GM18868 (cell line): Measurements from ENCODE around the gene SSBP2.

Experiments used
- ATAC-seq: cut with Tn5 transposase; IDR thresholded peaks from one replicate; pipeline ENCODE4 v1.9.1; 2021; ENCODE audit warnings: mild to moderate bottlenecking, moderate library complexity; ENCODE audit not compliant: unreplicated experiment

The SSBP2 gene

DNA sequence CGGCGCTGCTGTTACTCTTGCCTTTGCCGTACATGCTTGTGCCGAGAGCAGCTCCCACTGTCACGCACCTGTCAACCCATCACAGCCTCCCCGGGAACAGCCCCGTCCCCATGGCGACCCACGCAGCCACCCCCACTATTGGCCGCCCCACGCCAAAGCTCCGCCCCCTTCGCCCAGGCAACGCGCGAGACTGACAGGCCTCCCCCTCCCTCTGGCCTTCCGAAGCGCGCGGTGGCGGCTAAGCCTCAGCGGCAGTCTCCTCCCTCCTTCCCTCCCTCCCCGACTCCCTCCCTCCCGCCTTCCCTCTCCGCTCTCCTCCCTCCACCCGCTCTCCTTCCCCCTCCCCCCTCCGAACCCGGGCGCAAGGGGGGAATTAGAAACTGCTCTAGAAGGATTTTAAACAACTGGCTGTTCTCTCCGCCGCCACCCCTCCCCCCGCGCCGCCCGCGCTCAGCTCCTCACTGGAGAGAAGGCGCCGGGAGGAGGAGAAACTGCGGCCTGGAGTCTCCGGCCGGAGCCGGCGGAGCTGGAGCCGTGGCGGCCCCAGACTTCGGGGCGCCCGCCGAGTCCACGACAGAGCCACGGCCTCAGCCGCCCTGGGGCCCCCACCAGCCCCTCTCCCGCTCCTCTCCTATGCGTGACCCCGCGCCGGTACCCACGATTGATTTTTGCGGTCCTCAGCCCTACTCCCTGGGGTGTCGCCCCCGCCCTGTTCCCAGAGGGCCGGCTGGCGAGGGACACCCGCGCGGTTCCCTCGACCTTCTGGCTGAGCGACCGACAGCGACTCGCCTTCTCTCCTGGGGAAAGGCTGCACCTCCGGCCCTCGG is at the start of gene SSBP2:
Gene SSBP2 (minus strand): TSS at position 89 of the 827 bp plus-strand sequence. CDS start 55 bp downstream, at position 34.
- peak; percentile 71 for ATAC-seq

DNA sequence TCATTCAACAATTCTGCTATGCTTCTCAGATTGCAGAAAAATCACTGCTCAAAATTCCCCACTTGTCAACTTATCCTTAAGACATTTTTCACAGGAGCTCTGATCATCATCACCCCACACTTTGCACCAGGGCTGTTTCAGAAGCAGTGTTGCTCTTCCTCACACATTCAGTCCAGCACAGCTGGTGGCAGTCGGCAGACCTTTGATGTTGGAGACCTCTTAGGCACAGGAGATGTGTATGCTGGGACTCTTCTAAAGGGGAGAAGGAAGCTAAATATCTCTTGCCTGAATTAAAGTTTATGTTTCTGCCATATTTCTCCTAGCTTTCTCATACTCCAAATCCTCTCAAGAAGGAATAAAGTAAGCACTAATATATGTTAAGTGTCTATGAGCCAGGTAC is 44.8 kb upstream of the SSBP2 start:
- ATAC-seq = no peak

DNA sequence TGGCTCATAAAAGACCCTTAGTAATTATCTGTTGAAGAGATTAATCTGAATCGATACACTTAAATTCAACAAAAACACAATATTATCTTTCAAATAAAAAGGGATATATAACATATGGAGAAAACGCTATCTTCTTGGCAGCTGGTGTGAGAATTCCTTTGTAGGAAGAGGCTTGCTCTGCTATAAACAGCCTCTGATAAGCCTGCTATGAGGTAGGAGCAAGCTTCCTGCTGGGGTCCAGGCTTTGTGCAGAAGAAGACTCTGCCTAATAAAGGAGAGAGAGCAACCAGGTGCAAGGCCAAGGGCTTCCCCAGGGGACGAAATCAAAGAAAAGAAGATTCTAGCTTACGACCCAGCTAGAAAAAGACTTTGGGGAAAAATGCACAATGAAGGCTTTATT is 43.3 kb upstream of the SSBP2 start:
- ATAC-seq = no peak

DNA sequence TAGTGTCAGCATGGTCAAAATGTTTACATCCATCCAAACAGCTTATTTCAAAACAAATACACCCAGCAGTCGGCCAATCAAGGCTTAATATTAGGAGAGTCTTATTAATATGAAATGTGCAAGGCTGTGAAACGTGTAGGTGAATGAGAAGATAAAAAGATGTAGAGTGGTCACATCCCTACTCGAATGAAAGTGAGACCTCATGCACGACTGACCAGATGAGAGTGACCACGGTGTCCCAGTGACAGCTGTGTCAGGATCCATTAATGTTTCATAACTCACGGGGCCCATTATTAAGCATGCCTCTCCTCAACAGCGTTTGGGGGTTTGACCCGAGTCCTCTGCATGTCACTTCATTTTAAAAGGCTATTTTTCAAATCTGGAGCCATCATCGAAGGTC is 39.4 kb upstream of the SSBP2 start:
- ATAC-seq = no peak

DNA sequence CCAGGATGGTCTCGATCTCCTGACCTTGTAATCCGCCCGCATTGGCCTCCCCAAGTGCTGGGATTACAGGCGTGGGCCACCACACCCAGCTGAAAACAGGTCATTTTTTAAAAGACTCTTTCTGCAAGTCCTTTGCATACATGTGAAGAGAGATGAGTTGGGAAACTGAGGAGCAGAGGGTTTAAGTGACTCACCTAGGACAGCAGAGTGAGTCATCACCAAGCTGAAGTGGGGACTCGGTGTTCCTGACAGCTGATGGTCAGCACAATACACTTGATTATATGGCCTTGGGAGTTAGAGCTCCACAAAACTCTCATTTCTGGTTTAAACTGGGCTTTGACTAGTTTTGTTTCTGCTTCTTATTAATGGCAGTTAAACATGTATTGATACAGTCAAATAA is 38.1 kb upstream of the SSBP2 start:
- ATAC-seq = no peak

DNA sequence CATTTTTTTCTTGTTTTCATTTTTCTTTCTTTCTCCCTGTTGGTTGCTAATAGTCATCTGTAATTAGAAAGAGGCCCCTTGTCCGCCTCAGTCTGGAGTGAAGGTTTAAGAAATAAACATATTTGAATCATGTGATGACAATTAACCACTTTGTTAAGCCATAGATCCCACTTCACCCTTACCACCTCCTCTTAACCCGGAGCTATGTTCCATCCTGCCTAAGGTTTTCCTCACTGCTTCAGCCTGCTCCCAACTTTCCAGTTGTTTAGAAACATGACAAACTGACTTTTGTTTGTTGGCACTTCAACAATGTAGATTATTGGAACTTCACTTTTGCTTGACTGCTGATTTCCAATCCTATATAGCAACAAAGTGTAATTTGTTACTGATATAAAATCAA is 37.4 kb upstream of the SSBP2 start:
- ATAC-seq = no peak

DNA sequence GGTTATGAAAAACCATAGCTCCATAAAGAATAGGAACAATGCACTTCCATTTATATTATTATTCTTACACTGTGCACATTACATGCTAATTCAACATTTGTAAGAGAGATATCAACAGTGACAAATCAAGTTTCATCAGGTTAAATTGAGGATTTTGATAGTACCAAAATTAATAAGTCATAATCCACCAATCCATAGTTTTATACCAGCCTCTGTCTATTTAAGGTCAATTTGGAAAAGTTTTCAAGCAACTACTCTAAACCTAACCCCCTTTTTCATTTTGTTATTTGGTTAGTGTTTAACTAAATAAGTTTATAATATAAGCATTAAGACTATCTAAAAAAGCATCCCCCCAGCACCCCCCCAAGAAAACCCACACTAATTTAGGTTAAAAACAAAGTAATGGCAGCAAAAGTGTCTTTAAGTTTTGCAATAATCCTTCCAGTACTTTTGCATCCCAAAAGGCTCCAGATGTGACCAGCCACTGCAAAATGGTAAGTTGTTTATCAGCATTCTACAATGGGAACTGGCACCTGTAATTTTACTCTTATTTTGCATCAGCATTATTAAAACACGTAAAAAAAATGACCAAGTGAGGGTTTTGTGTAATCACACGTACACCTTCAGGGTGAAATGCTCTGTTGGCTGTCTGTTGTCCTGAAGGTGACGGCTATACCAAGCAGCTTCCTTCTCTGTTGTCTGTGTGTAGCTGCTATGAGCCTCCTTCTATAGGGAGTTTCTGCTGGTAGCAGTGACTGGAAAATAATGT is 36.8 kb upstream of the SSBP2 start:
- ATAC-seq = no peak

DNA sequence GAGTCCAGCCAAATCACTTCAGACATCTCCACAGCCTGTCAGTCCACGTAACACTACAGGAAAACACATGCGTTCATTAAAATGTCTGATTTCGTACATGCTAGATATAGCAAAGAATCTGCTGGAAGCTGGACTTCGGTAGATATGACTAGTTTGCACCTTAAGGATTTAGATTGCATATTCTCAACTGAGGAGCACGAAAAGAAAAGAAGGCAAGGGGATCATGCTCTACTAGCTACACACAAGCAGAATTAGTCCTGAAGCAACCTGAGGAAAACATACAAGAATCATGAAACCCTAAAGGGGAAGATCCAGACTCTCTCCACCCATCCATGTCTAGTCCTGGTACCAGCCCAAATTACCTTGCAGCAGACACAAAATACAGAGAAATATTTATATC is 36.1 kb upstream of the SSBP2 start:
- ATAC-seq = no peak

DNA sequence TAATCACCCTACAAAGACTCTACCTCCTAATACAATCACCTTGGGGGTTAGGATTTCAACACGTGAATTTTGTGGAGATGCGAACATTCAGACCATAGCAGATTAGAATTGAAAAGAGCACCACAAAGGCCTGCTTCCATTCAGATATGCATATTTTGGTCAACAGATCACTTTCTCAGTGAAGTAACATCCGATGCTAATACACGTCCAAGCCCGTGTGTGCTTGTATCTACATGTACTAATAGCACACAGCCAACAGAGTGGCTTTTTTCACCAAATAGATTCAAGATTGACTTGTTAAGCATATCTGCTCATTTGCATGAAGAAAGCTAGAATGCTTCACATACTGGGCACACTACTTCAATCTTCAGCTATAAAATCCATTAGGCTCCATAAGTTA is 35.6 kb upstream of the SSBP2 start:
- ATAC-seq = no peak

DNA sequence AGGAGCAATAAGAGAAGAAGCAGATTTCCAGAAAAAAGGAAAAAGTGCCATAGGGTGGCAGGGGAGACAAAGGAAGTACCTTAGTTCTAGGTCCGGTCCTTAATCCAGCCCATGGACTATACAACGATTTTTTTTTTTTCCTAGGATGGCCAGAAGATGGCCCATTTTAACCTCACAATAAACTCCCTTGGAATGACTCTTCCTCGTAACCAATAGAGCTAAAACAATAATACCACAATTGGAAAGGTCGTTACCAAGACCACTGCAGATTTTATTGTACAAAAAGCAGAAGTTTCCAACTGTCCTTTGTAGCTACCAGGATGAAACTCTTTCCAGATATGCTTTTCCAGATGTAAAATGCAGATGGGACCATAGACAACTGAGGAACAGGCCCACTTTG is 34.4 kb upstream of the SSBP2 start:
- no peak for ATAC-seq

DNA sequence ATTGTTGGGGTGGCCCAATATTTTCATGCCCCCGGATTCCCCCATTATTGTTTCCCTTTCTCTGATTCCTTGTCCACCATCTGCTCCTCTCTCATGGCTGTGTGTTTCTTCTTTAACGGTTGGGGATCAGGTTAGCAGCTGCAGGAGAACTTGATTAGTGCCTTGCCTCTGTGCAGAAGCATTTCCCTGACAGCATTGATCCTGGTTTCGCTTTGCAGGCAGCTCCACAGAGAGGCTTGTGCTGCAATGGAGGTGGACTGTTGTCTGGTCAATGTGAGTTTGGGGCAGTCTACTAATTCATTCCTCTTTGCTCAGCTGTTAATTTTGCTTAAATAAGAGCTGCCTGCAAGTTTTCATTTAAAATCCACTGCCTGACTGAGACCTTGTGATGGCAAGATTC is 32.5 kb upstream of the SSBP2 start:
- no peak for ATAC-seq

DNA sequence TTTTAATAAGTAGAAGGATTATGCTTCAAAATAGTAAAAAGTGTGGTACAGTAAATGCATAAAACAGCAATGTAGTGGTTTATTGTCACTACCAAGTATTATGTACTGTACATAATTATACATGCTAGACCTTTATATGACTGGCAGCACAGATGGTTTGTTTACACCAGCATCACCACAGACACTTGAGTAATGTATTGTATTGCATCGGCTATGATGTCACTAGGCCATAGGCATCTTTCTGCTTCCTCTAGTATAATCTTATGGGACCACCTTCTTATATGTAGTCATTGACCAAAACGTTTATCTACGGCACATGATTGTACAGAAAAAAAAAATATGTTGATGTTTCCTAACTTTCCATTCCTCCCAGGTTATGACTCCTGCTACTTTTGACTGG is 31.9 kb upstream of the SSBP2 start:
- no peak for ATAC-seq

DNA sequence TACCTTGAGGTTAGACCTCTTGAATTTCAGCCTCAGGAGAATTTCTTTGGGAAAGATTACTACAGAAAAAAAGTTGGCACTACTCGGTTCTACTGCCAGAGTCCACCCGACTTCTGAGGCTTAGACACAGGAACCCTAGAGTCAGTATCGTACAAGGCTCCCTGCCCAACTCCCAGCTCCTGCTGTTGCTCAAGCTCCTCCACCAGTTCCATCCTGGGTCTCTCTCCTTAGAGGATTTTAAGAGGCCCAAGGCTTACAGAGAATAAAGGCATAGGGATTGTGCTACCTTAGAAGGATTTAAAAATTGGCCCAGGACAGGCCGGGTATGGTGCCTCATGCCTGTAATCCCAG is 29.0 kb upstream of the SSBP2 start:
- peak; percentile 14 for ATAC-seq

DNA sequence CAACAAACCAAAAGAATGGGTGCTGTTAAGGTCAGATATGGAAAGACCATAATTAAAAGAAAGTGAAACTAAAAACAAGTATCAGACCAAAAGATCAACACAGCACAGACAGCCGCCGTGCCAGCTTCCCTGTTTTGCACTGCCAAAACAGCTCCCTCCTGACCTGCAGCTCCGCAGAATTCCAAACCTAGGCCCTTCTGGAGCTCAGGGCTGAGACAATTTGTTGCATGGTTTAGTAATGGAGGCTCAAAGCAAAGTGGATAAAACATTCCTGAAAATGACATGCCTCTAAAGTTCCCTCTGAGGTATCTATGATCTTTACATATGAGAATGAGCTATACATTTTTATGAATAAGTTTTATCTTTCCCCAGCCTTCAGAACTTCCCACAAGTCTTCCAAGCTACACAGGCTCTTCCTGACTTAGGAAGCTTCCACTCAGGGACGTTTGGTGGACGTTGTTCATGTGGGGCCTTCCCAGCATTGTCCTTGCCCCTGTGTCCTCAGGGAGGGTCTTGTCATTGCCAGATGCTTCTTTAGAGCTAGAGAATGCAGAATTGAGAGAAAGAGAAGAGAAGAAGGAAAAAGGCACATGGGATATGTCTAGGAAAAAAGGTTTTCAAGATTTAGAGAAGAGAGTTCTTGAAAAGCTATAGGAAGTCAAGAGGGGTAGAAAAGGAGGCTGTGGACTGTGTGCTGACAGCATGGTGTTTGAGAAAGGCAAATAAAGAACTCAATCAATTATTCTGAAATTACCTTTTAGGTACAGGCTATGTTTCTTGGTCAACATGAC is 28.4 kb upstream of the SSBP2 start:
- peak; percentile 86 for ATAC-seq

DNA sequence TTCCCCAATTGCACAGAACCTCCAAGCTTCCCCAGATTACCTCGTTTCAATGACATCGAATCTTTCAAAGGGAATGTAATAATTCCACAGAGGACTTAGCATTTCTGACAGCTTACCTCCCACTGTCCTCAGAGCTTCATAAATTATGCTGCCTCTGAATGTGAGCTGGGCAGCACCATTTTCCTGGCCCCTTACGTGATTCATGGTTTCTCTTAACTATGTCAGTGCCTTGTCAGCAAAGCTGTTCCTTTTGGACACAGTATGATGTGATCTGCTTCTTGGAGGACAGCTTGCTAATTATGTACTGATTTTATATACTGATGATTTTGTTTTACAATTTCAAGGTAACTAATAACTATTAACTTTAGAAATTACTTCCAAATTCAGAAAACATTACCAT is 27.7 kb upstream of the SSBP2 start:
- no peak for ATAC-seq

DNA sequence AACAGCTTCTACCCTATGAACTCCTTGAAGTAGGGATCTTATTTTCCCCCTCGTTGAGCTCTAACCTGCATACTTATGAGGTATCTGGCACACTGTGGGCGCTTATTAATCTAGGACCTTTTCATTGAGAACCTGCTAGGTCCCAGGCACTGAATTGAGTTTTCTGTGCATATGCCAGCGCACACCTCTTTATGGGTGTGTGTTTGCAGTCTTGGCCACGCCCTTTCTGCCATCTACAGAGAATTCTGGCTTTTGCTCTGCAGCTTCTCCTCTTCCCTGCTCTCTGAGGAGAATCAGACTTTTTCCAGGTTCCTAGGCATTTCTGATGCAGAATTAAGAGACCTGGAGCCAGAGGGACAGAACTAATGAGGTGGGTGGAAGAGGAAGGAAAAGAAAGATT is 25.4 kb upstream of the SSBP2 start:
- ATAC-seq = no peak

DNA sequence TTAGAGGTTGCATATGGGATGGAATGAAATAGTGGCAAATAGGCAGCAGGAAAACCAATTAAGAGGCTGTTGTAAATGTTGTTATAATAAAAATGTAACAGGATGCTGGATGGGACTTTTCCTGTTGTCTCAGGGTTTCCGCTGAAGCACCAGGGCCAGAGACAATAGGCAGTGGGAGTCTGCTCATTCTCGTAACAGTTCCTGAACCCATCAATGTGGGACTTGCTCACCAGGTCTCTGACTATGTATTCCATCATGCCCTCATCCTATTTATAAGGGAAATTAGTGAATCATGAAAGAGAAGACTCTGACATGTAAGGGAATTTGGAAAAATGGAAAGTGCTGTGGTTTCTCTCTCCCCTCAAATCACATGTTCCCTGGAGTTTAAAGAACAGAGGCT is 23.5 kb upstream of the SSBP2 start:
- no peak for ATAC-seq

DNA sequence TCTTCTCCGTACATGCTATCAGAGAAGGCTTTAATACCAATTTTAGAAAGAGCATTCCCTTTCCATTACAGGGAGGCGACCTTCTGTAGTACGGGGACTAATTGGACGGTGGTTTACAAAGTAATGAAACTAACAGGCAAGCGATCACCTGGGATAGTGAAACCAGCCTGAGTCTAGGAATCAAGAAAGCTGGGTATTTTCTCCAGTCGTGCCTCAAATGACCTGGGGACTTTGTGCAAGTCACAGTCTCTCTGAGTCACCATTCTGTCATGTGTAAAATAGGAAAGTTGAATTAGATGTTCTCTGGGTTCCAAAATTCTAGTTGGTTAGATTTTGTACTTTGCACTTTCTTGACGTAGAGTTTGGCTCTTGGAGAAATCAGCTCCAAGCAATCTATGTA is 22.7 kb upstream of the SSBP2 start:
- ATAC-seq = no peak

DNA sequence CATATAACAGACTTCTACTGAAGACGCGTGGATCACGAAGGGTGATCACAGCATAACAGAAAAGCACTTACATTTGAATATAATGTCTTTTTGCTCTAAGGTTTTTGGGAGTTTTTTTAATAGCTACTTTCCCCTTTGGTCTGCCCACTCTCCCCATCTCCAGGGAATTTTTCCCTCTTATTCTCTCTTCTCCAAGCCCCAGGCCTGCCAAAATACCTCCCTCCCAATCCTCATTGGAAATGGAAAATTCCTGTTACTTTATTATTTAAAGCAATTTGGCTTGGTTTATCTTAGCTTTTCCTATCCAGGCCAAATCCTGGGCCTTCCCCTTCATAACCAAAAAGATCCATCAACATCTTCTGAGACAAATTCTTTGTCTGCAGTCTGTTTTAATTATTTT is 22.3 kb upstream of the SSBP2 start:
- no peak for ATAC-seq

DNA sequence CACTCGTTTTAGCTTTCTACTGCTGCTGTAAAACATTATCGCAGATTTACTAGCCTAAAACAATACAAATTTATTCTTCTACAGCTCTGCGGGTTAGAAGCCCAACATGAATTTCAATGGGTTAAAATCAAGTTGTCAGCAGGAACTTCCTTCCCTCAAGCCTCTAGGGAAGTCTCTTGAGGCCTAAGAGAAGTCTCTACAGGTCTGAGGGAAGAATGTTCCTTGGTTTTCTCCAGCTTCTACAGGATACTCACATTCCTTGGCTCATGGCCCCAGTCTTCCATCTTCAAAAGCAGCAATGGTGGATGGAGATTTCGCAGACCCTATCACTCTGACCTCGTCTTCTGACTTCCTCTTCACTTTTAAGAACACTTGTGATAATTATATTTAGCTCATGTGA is 21.6 kb upstream of the SSBP2 start:
- no peak for ATAC-seq

DNA sequence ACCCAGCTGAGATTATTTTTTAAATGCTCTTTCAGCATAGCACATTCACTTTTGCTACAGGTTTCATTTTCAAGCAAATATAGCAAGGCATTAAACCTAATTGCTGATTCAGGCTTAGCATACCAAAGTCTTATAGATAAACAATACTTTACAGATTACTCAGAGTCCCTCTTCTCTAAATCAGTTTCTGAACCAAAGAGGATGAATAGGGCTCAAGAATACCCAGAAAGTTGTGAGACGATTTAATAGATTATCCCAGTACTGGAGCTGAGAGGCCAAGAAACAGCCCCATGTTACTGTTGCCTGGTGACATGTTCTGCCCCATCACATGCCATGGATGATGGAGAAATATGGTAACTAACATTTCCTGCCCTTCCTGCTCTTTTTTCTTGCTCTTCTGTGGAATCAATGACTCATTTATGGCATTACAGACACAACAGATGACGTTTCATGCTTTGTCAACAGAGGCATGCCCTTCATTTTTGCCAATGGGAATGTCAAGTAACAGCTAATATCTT is 18.1 kb upstream of the SSBP2 start:
- no peak for ATAC-seq
